NCI-H510A (cell line): ENCODE measurements around the gene TMC5.
"Not testable (repeated sequence)": the region's sequence is repeated elsewhere in the genome, so short reads cannot be mapped to it uniquely, and the experiment has no call there.

ENCODE experiments used
- DNase-seq: peaks from one replicate; lab custom pipeline; 2025; lab: John Stamatoyannopoulos, UW

TMC5 gene

GRCh38 chr16:19406891-19407491 is 10.7 kb upstream of the TMC5 start:
- DNase-seq, result no peak

- peak; percentile 86 for DNase-seq
These were observed 7.1 kb upstream of the TMC5 start for GRCh38 chr16:19410435-19411171.

GRCh38 chr16:19411298-19411697 is 6.4 kb upstream of the TMC5 start:
- DNase-seq, result no peak

- DNase-seq, result not testable (repeated sequence)
These were observed 5.6 kb upstream of the TMC5 start for GRCh38 chr16:19412055-19412454.

- DNase-seq, result no peak
These were observed 2.2 kb upstream of the TMC5 start for GRCh38 chr16:19415461-19415860.

GRCh38 chr16:19415918-19416317 is 1.8 kb upstream of the TMC5 start:
- DNase-seq, result no peak

- DNase-seq, result no peak
These were observed 517 bp downstream of the TMC5 start for GRCh38 chr16:19418200-19418599.

- DNase-seq, result no peak
These were observed 2.0 kb downstream of the TMC5 start for GRCh38 chr16:19419698-19420075.

- no peak for DNase-seq
These were observed 6.8 kb downstream of the TMC5 start for GRCh38 chr16:19424478-19424877.

GRCh38 chr16:19430345-19430744 is 12.7 kb downstream of the TMC5 start:
- no peak for DNase-seq

GRCh38 chr16:19431636-19432340 is 14.1 kb downstream of the TMC5 start:
- DNase-seq, result no peak

- peak; percentile 93 for DNase-seq
These were observed 14.7 kb downstream of the TMC5 start for GRCh38 chr16:19432429-19432828.

- DNase-seq, result no peak
These were observed 16.9 kb downstream of the TMC5 start for GRCh38 chr16:19434584-19434983.

- no peak for DNase-seq
These were observed 18.9 kb downstream of the TMC5 start for GRCh38 chr16:19436540-19436939.

GRCh38 chr16:19437280-19437679 is 19.6 kb downstream of the TMC5 start:
- DNase-seq, result no peak

- no peak for DNase-seq
These were observed 21.1 kb downstream of the TMC5 start for GRCh38 chr16:19438739-19439138.

GRCh38 chr16:19439483-19439882 is 21.8 kb downstream of the TMC5 start:
- no peak for DNase-seq

- DNase-seq, result no peak
These were observed 26.0 kb downstream of the TMC5 start for GRCh38 chr16:19443659-19444058.

GRCh38 chr16:19446300-19446846 is 28.7 kb downstream of the TMC5 start:
- no peak for DNase-seq

- no peak for DNase-seq
These were observed 29.2 kb downstream of the TMC5 start for GRCh38 chr16:19446886-19447285.

- DNase-seq, result no peak
These were observed 32.5 kb downstream of the TMC5 start for GRCh38 chr16:19450186-19450585.

GRCh38 chr16:19458722-19459379 is 41.2 kb downstream of the TMC5 start:
- no peak for DNase-seq
